Activated T-cell treated with anti-CD3 and anti-CD28 coated beads, Interleukin-2, amount 50 U/mL, for 72 hours (primary cell): ENCODE measurements around the gene ADAMTS12. TPM values are rescaled to one million over a fixed set of nuclear protein-coding genes. Genes with fewer than 3 reads are reported as not detected.

Experiments
- ATAC-seq, 2 donors: fragments of 150-1000 bp; cut with Tn5 transposase; replicated peaks in 1 of 2; 2 replicates each; pipeline ENCODE4 v1.10.0; 2021; ENCODE audit warnings: moderate library complexity in 2 of 2, mild to moderate bottlenecking in 1 of 2
- DNase-seq, 2 donors: peaks; one replicate each; pipeline ENCODE4 v3.0.0; 2021 to 2022; ENCODE audit warnings: mixed read lengths in 1 of 2
- H3K27ac Mint-ChIP-seq: one replicate; pipeline ENCODE4 v1.8.0; 2022; ENCODE audit warnings: mild to moderate bottlenecking, moderate library complexity, mixed read lengths
- H3K27me3 Mint-ChIP-seq: one replicate; pipeline ENCODE4 v1.8.0; 2022; ENCODE audit warnings: low read depth, mixed read lengths
- H3K36me3 Mint-ChIP-seq, 2 donors: one replicate each; pipeline ENCODE4 v1.8.0; 2022; ENCODE audit warnings: mixed read lengths in 2 of 2, mild to moderate bottlenecking in 1 of 2; ENCODE audit not compliant: insufficient read depth in 2 of 2
- H3K4me1 Mint-ChIP-seq: one replicate; pipeline ENCODE4 v1.8.0; 2022; ENCODE audit warnings: low read depth, mixed read lengths
- H3K4me3 Mint-ChIP-seq, 2 donors: one replicate each; pipeline ENCODE4 v1.8.0; 2022; ENCODE audit warnings: mild to moderate bottlenecking in 2 of 2, mixed read lengths in 2 of 2, moderate library complexity in 2 of 2
- H3K9me3 Mint-ChIP-seq, 2 donors: one replicate each; pipeline ENCODE4 v1.8.0; 2022; ENCODE audit warnings: mixed read lengths in 2 of 2
- total RNA-seq, 2 donors: library from RNA; stranded (reverse); gene quantifications; one replicate each; pipeline ENCODE4 v1.2.3, GENCODE V29; 2022

The ADAMTS12 gene
- total RNA-seq, 2 donors from 2014 or later = 0.05 TPM; not detected in 1

DNA sequence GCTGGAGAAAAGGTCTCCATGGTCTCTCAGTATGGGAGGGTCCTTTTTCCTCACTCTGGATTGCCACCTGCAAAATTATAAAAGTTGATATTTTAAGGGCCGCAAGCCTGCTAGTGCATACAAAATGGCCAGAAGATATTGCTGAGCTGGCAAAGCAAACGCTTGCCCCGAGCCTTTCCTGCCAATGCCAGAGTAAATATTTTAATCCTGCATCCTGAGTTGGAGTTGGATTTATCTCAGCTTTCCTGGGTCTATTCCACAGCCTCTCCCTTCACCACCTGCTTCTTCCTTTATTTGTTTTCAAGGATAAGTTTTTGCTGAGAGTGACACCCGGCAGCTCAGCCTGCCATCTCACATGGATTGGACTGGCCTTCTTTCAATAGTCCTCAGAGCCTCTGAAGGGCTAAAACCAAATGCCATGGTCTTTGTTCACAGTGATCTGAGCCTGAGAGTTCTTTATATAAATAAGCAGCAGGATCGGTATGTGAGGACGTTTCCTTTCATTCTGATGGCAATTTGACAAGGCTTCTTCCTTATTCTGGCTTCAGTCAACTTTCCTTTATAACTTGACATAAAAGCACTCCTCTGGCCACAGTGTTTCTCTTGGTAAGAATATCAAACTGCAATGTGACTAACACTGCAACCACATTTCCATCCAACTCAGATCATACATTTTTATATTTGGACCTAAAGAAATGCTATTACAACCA is 170.1 kb downstream of the ADAMTS12 start:
- Mint-ChIP-seq H3K4me3 (no peak overlapping the region), H3K27ac (no peak overlapping the region), H3K9me3 (peaks cover 0 to 2% of the 10 kb centered on the region in 2 donors), H3K4me1 (no peaks in the 10 kb centered on the region), H3K36me3 (no peaks in the 10 kb centered on the region), H3K27me3 (no peaks in the 10 kb centered on the region)
- ATAC-seq = no peak
- DNase-seq = no peak

- Mint-ChIP-seq H3K4me3 (no peak overlapping the region), H3K27ac (no peak overlapping the region), H3K9me3 (peaks cover 0 to 2% of the 10 kb centered on the region in 2 donors), H3K36me3 (no peaks in the 10 kb centered on the region), H3K27me3 (no peaks in the 10 kb centered on the region), H3K4me1 (no peaks in the 10 kb centered on the region)
- no peak for DNase-seq
- no peak for ATAC-seq
Observed at GRCh38 chr5:33720176-33720575, 171.6 kb downstream of the ADAMTS12 start.

- no peaks in the 10 kb centered on the region for H3K4me1 Mint-ChIP-seq
- H3K27me3 Mint-ChIP-seq = no peaks in the 10 kb centered on the region
- no peak overlapping the region for H3K27ac Mint-ChIP-seq
- ATAC-seq (no peak), DNase-seq (no peak)
- H3K36me3 Mint-ChIP-seq = no peaks in the 10 kb centered on the region
- H3K4me3 Mint-ChIP-seq = no peak overlapping the region
- peaks cover 0 to under 1% of the 10 kb centered on the region in 2 donors for H3K9me3 Mint-ChIP-seq
Observed at GRCh38 chr5:33719769-33720168, 172.0 kb downstream of the ADAMTS12 start.

- Mint-ChIP-seq H3K4me1 (no peaks in the 10 kb centered on the region), H3K9me3 (peaks cover 2 to 3% of the 10 kb centered on the region in 2 donors), H3K4me3 (no peak overlapping the region), H3K27me3 (no peaks in the 10 kb centered on the region), H3K36me3 (no peaks in the 10 kb centered on the region), H3K27ac (no peak overlapping the region)
- ATAC-seq (no peak), DNase-seq (no peak)
Observed at GRCh38 chr5:33715661-33716060, 176.1 kb downstream of the ADAMTS12 start.

DNA sequence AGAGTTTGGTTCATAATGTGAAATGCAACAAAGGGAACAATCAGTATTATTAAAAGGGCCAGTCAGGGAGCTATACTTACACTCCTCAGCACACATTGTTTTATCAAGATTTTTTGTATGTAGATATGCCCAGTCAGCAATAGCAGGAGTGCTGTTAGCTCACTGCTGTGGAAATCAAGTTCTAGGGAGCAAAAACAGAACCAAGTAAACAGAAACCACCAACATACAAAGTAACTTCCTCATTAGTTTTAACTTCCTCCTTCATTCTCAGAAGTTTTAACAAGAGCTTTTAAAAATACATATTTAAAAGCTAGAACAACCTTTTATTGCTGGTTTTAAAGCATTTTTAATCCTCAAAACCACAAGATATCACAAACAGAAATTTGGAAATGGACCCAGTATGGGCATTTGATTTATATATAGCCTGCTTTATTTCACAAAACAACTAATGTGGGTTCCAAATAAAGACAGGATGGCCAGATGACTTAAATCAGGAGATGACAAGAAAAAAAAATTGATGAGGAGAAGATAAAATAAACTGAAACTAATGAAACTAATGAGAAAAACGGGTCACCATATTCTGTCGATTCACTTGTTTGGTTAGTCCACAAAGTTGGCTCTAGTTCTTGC is 178.5 kb downstream of the ADAMTS12 start:
- Mint-ChIP-seq H3K36me3 (no peaks in the 10 kb centered on the region), H3K9me3 (peaks cover 5 to 6% of the 10 kb centered on the region in 2 donors), H3K27me3 (no peaks in the 10 kb centered on the region), H3K4me3 (no peak overlapping the region), H3K4me1 (no peaks in the 10 kb centered on the region), H3K27ac (no peak overlapping the region)
- no peak for ATAC-seq
- no peak for DNase-seq

GRCh38 chr5:33712664-33713063 is 179.1 kb downstream of the ADAMTS12 start:
- Mint-ChIP-seq H3K4me3 (no peak overlapping the region), H3K4me1 (no peaks in the 10 kb centered on the region), H3K27ac (no peak overlapping the region), H3K27me3 (no peaks in the 10 kb centered on the region), H3K36me3 (peaks cover 0 to under 1% of the 10 kb centered on the region in 2 donors), H3K9me3 (peaks cover 6 to 8% of the 10 kb centered on the region in 2 donors)
- DNase-seq (no peak), ATAC-seq (no peak)

DNA sequence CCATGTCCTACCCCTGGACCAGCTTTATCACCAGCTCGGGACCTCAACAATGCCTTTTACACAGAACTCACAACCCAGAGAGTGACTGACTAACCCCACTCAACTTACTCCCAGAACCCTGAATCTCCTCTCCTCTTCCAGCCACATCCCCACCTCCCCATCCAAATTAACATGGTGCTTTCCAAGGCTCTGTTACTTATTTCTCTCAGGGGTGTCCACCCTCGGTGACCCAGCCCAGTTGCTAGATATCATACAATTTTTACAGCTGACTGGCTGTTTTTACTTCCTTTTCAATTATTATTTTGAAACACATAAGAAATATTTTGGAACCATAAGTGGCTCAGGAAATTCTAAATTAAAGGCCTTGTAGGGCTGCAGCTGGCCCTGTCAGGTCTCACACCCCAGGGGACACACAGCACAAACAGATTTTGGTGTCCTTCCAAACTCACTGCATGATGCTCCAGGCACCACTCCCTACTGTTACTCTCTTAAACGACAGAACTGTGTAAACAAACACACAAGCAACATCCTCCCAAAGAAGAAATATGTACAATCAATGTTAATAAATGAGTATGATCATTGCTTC is 180.6 kb downstream of the ADAMTS12 start:
- Mint-ChIP-seq H3K27ac (no peak overlapping the region), H3K4me3 (no peak overlapping the region), H3K27me3 (peaks cover 9% of the 10 kb centered on the region), H3K9me3 (peaks cover 9 to 11% of the 10 kb centered on the region in 2 donors), H3K4me1 (no peaks in the 10 kb centered on the region), H3K36me3 (peaks cover 1 to 3% of the 10 kb centered on the region in 2 donors)
- no peak for DNase-seq
- no peak for ATAC-seq

DNA sequence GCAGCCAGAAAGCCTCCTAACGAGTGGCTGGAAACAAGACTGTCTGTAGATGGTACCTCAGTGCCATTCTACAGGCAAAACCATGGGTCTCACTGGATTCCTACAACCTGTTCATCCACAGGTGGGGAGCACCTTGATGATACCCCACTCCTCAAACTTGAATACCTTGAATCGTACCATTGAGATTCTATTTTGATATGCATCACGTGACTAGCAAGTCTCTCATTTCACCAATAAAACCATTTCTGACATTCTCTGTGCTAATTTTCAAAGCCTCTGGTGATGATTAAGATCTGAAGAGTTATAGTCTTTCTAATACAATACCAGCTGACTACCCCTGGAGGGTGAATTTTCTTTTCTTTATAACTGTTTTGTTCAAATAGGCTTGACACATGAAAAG is 188.9 kb downstream of the ADAMTS12 start:
- peaks cover 3 to 4% of the 10 kb centered on the region in 2 donors for H3K36me3 Mint-ChIP-seq
- H3K9me3 Mint-ChIP-seq = peaks cover 8 to 11% of the 10 kb centered on the region in 2 donors
- peaks cover 9% of the 10 kb centered on the region for H3K27me3 Mint-ChIP-seq
- ATAC-seq = no peak
- H3K4me3 Mint-ChIP-seq = no peak overlapping the region
- no peaks in the 10 kb centered on the region for H3K4me1 Mint-ChIP-seq
- H3K27ac Mint-ChIP-seq = no peak overlapping the region
- DNase-seq = no peak

DNA sequence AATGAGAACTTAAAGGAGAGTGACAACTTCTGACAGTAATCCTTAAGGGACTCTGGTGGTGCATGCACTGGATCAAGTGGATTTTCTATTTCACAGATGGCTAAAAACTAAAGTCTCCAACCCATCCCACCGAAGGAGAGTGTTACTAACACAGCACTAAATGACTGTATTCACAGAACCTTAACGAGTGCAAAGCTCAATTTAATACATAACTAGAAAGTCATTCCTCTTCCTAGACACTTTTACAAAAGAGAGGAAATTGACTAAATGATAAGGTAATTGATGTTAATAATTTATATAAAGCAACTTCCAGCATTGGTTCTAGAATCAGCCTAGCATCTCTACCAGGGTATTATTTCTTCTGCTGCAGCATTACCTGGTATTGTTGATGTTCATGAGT is 189.8 kb downstream of the ADAMTS12 start:
- no peak overlapping the region for H3K27ac Mint-ChIP-seq
- H3K4me1 Mint-ChIP-seq = no peaks in the 10 kb centered on the region
- peaks cover 3% of the 10 kb centered on the region in 2 donors for H3K36me3 Mint-ChIP-seq
- peaks cover 7% of the 10 kb centered on the region for H3K27me3 Mint-ChIP-seq
- peaks cover 6 to 11% of the 10 kb centered on the region in 2 donors for H3K9me3 Mint-ChIP-seq
- ATAC-seq (no peak), DNase-seq (no peak)
- H3K4me3 Mint-ChIP-seq = no peak overlapping the region

- DNase-seq (no peak), ATAC-seq (no peak)
- H3K4me1 Mint-ChIP-seq = no peaks in the 10 kb centered on the region
- peaks cover under 1% of the 10 kb centered on the region for H3K27me3 Mint-ChIP-seq
- H3K4me3 Mint-ChIP-seq = no peak overlapping the region
- no peak overlapping the region for H3K27ac Mint-ChIP-seq
- peaks cover 2% of the 10 kb centered on the region in 2 donors for H3K36me3 Mint-ChIP-seq
- H3K9me3 Mint-ChIP-seq = peaks cover 4 to 9% of the 10 kb centered on the region in 2 donors
Observed at GRCh38 chr5:33701251-33701650, 190.5 kb downstream of the ADAMTS12 start.

GRCh38 chr5:33696411-33696810 is 195.4 kb downstream of the ADAMTS12 start:
- Mint-ChIP-seq H3K9me3 (peaks cover 9% of the 10 kb centered on the region in 2 donors), H3K4me1 (no peaks in the 10 kb centered on the region), H3K27ac (no peak overlapping the region), H3K27me3 (no peaks in the 10 kb centered on the region), H3K36me3 (no peaks in the 10 kb centered on the region), H3K4me3 (no peak overlapping the region)
- DNase-seq (no peak), ATAC-seq (no peak)

DNA sequence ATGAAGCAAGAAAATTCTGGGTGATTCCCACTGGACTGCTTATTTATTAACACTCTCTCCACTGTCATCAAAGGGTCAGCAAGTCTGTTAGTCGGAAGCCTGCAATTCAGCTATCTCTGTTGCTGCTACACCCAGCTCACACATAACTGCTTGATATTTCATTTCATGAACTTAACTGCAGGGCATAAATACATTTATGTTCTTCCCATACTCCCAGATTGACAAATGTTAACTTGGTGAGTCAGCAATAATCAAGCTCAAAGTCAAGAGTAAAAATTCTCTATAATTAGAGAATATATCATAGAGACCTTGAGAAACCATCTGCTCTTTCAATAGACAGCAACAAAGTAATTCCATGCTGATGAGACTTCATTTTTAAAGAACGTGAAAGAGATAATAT is 198.8 kb downstream of the ADAMTS12 start:
- Mint-ChIP-seq H3K4me3 (no peak overlapping the region), H3K27me3 (peaks cover 5% of the 10 kb centered on the region), H3K27ac (no peak overlapping the region), H3K36me3 (no peaks in the 10 kb centered on the region), H3K4me1 (no peaks in the 10 kb centered on the region), H3K9me3 (peaks cover 9% of the 10 kb centered on the region in 2 donors)
- ATAC-seq = no peak
- no peak for DNase-seq

DNA sequence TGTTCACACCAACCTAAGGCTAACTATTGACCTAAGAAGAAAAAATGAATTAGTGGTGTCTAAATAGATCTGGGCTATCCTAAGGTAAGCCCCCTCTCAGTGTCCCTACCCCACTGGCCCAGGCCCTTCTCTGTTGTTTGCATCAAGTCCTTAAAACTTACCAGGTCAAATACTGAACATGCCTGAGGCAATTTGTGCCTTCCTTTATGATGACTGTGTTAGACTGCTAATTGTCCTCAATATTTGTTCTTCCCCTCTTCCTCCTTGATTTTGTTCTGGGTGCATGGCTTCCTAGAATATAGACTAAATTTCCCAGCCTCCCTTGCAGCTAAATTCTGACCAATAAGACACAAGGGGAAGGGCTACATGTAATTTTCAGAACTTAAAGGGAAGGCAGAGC is 199.9 kb downstream of the ADAMTS12 start:
- Mint-ChIP-seq H3K4me3 (no peak overlapping the region), H3K27ac (no peak overlapping the region), H3K4me1 (no peaks in the 10 kb centered on the region), H3K27me3 (peaks cover 5% of the 10 kb centered on the region), H3K36me3 (no peaks in the 10 kb centered on the region), H3K9me3 (peaks cover 9% of the 10 kb centered on the region in 2 donors)
- no peak for ATAC-seq
- no peak for DNase-seq
